ENCODE data around the gene FAM131C. TPM values are rescaled to one million over a fixed set of nuclear protein-coding genes. Genes with fewer than 3 reads are reported as not detected.

FAM131C gene
- total RNA-seq, 5 donors from 2014 or later (not counting 1 experiment from before 2014, with no cell fraction given), result 0.30 TPM; not detected in 4

GRCh38 chr1:16093611-16094010 lies 20.2 kb upstream of the FAM131C start:
- Histone ChIP-seq H3K27me3 (replicated peaks in 1 of 2; ENCODE audit: control insufficient read depth in 2 of 2, extremely low read depth in 1 of 2, insufficient read depth in 2 of 2, low read length in 1 of 2) (peaks cover 0 to 24% of the 10 kb centered on the region in 2 experiments), H3K36me3 (ENCODE audit: control insufficient read depth in 2 of 2, extremely low read depth in 1 of 2, insufficient read depth in 1 of 2, low read length in 1 of 2) (no peaks in the 10 kb centered on the region), H3K9me3 (no peaks in the 10 kb centered on the region), H3K4me1 (ENCODE audit: control insufficient read depth in 1 of 2, extremely low read depth in 1 of 2, insufficient read depth in 2 of 2, low read length in 2 of 2) (no peaks in the 10 kb centered on the region), H3K4me3 (ENCODE audit: control insufficient read depth in 1 of 2, extremely low read depth in 1 of 2, low read length in 1 of 2) (no peak overlapping the region), H3K27ac (ENCODE audit: low read length) (no peak overlapping the region)
- Mint-ChIP-seq H3K9me3 (no peaks in the 10 kb centered on the region), H3K4me1 (no peaks in the 10 kb centered on the region), H3K4me3 (no peak overlapping the region), H3K36me3 (no peaks in the 10 kb centered on the region), H3K27ac (no peak overlapping the region), H3K27me3 (peaks cover 0 to 6% of the 10 kb centered on the region in 2 donors)
- ATAC-seq (replicated peaks in 1 of 4) (no peak), DNase-seq (no peak)
- ChIA-PET CTCF (interaction anchor here in 1 of 2 donors (0.7 kb wide), 2 partner anchors 20 to 87 kb away, joined by 3 to 4 read pairs; partner anchors contain the start of gene FAM131C), POLR2A (no interaction called here)
- WGBS (ENCODE audit: insufficient coverage), result 85% methylated on average over 6 of the region's 9 CpGs

GRCh38 chr1:16092923-16093511 lies 19.6 kb upstream of the FAM131C start:
- Histone ChIP-seq H3K4me1 (ENCODE audit: control insufficient read depth in 1 of 2, extremely low read depth in 1 of 2, insufficient read depth in 2 of 2, low read length in 2 of 2) (no peaks in the 10 kb centered on the region), H3K36me3 (ENCODE audit: control insufficient read depth in 2 of 2, extremely low read depth in 1 of 2, insufficient read depth in 1 of 2, low read length in 1 of 2) (no peaks in the 10 kb centered on the region), H3K27ac (ENCODE audit: low read length) (no peak overlapping the region), H3K9me3 (no peaks in the 10 kb centered on the region), H3K27me3 (replicated peaks in 1 of 2; ENCODE audit: control insufficient read depth in 2 of 2, extremely low read depth in 1 of 2, insufficient read depth in 2 of 2, low read length in 1 of 2) (peaks cover 0 to 28% of the 10 kb centered on the region in 2 experiments), H3K4me3 (ENCODE audit: control insufficient read depth in 1 of 2, extremely low read depth in 1 of 2, low read length in 1 of 2) (no peak overlapping the region)
- Mint-ChIP-seq H3K4me1 (no peaks in the 10 kb centered on the region), H3K27ac (no peak overlapping the region), H3K4me3 (no peak overlapping the region), H3K9me3 (no peaks in the 10 kb centered on the region), H3K36me3 (no peaks in the 10 kb centered on the region), H3K27me3 (peaks cover 0 to 6% of the 10 kb centered on the region in 2 donors)
- ChIA-PET POLR2A (no interaction called here), CTCF (no interaction called here)
- ATAC-seq (replicated peaks in 1 of 4) (no peak), DNase-seq (no peak)
- WGBS (ENCODE audit: insufficient coverage), result 100% methylated on average over 3 of the region's 9 CpGs

- CTCF ChIA-PET, result no interaction called here
- ATAC-seq (replicated peaks in 1 of 4) (no peak), DNase-seq (no peak)
- H3K36me3 ChIP-seq (ENCODE audit: control insufficient read depth in 2 of 2, extremely low read depth in 1 of 2, insufficient read depth in 1 of 2, low read length in 1 of 2), result no peaks in the 10 kb centered on the region
- POLR2A ChIA-PET, result no interaction called here
- no peak overlapping the region for H3K4me3 ChIP-seq (ENCODE audit: control insufficient read depth in 1 of 2, extremely low read depth in 1 of 2, low read length in 1 of 2)
- H3K4me1 ChIP-seq (ENCODE audit: control insufficient read depth in 1 of 2, extremely low read depth in 1 of 2, insufficient read depth in 2 of 2, low read length in 2 of 2), result no peaks in the 10 kb centered on the region
- Mint-ChIP-seq H3K4me3 (no peak overlapping the region), H3K4me1 (no peaks in the 10 kb centered on the region), H3K27ac (no peak overlapping the region), H3K9me3 (no peaks in the 10 kb centered on the region), H3K27me3 (peaks cover 0 to 6% of the 10 kb centered on the region in 2 donors), H3K36me3 (no peaks in the 10 kb centered on the region)
- 86% methylated on average over 16 of the region's 18 CpGs for WGBS (ENCODE audit: insufficient coverage)
- peaks cover 0 to 32% of the 10 kb centered on the region in 2 experiments for H3K27me3 ChIP-seq (replicated peaks in 1 of 2; ENCODE audit: control insufficient read depth in 2 of 2, extremely low read depth in 1 of 2, insufficient read depth in 2 of 2, low read length in 1 of 2)
- H3K27ac ChIP-seq (ENCODE audit: low read length), result no peak overlapping the region
- H3K9me3 ChIP-seq, result no peaks in the 10 kb centered on the region
Observed at GRCh38 chr1:16092097-16092922, 18.9 kb upstream of the FAM131C start.

GRCh38 chr1:16091296-16091695 lies 17.8 kb upstream of the FAM131C start:
- no peaks in the 10 kb centered on the region for H3K9me3 Mint-ChIP-seq
- no peaks in the 10 kb centered on the region for H3K9me3 ChIP-seq
- H3K27me3 Mint-ChIP-seq, result peaks cover 0 to 3% of the 10 kb centered on the region in 2 donors
- H3K4me1 ChIP-seq (ENCODE audit: control insufficient read depth in 1 of 2, extremely low read depth in 1 of 2, insufficient read depth in 2 of 2, low read length in 2 of 2), result no peaks in the 10 kb centered on the region
- ChIA-PET CTCF (no interaction called here), POLR2A (no interaction called here)
- H3K36me3 ChIP-seq (ENCODE audit: control insufficient read depth in 2 of 2, extremely low read depth in 1 of 2, insufficient read depth in 1 of 2, low read length in 1 of 2), result no peaks in the 10 kb centered on the region
- WGBS (ENCODE audit: insufficient coverage), result 93% methylated on average over 3 of the region's 8 CpGs
- H3K27ac Mint-ChIP-seq, result no peak overlapping the region
- H3K27ac ChIP-seq (ENCODE audit: low read length), result no peak overlapping the region
- ATAC-seq (replicated peaks in 1 of 4), result no peak
- no peaks in the 10 kb centered on the region for H3K4me1 Mint-ChIP-seq
- no peaks in the 10 kb centered on the region for H3K36me3 Mint-ChIP-seq
- peaks cover 0 to 29% of the 10 kb centered on the region in 2 experiments for H3K27me3 ChIP-seq (replicated peaks in 1 of 2; ENCODE audit: control insufficient read depth in 2 of 2, extremely low read depth in 1 of 2, insufficient read depth in 2 of 2, low read length in 1 of 2)
- H3K4me3 ChIP-seq (ENCODE audit: control insufficient read depth in 1 of 2, extremely low read depth in 1 of 2, low read length in 1 of 2), result no peak overlapping the region
- DNase-seq, result no peak
- H3K4me3 Mint-ChIP-seq, result no peak overlapping the region

- ChIA-PET POLR2A (no interaction called here), CTCF (no interaction called here)
- H3K27me3 Mint-ChIP-seq, result no peaks in the 10 kb centered on the region
- no peak overlapping the region for H3K27ac Mint-ChIP-seq
- no peak overlapping the region for H3K27ac ChIP-seq (ENCODE audit: low read length)
- H3K27me3 ChIP-seq (replicated peaks in 1 of 2; ENCODE audit: control insufficient read depth in 2 of 2, extremely low read depth in 1 of 2, insufficient read depth in 2 of 2, low read length in 1 of 2), result peaks cover 0 to 21% of the 10 kb centered on the region in 2 experiments
- H3K4me1 ChIP-seq (ENCODE audit: control insufficient read depth in 1 of 2, extremely low read depth in 1 of 2, insufficient read depth in 2 of 2, low read length in 2 of 2), result no peaks in the 10 kb centered on the region
- DNase-seq (no peak), ATAC-seq (replicated peaks in 1 of 4) (no peak)
- 82% methylated on average over 2 of the region's 5 CpGs for WGBS (ENCODE audit: insufficient coverage)
- no peaks in the 10 kb centered on the region for H3K36me3 ChIP-seq (ENCODE audit: control insufficient read depth in 2 of 2, extremely low read depth in 1 of 2, insufficient read depth in 1 of 2, low read length in 1 of 2)
- H3K4me1 Mint-ChIP-seq, result no peaks in the 10 kb centered on the region
- H3K4me3 ChIP-seq (ENCODE audit: control insufficient read depth in 1 of 2, extremely low read depth in 1 of 2, low read length in 1 of 2), result no peak overlapping the region
- H3K9me3 ChIP-seq, result no peaks in the 10 kb centered on the region
- H3K36me3 Mint-ChIP-seq, result no peaks in the 10 kb centered on the region
- no peaks in the 10 kb centered on the region for H3K9me3 Mint-ChIP-seq
- no peak overlapping the region for H3K4me3 Mint-ChIP-seq
Observed at GRCh38 chr1:16090076-16090826, 16.8 kb upstream of the FAM131C start.

GRCh38 chr1:16088996-16089395 lies 15.5 kb upstream of the FAM131C start:
- Histone ChIP-seq H3K36me3 (ENCODE audit: control insufficient read depth in 2 of 2, extremely low read depth in 1 of 2, insufficient read depth in 1 of 2, low read length in 1 of 2) (no peaks in the 10 kb centered on the region), H3K9me3 (no peaks in the 10 kb centered on the region), H3K4me3 (ENCODE audit: control insufficient read depth in 1 of 2, extremely low read depth in 1 of 2, low read length in 1 of 2) (no peak overlapping the region), H3K4me1 (ENCODE audit: control insufficient read depth in 1 of 2, extremely low read depth in 1 of 2, insufficient read depth in 2 of 2, low read length in 2 of 2) (no peaks in the 10 kb centered on the region), H3K27me3 (replicated peaks in 1 of 2; ENCODE audit: control insufficient read depth in 2 of 2, extremely low read depth in 1 of 2, insufficient read depth in 2 of 2, low read length in 1 of 2) (peaks cover 0 to 20% of the 10 kb centered on the region in 2 experiments), H3K27ac (ENCODE audit: low read length) (no peak overlapping the region)
- 93% methylated on average over 6 of the region's 9 CpGs for WGBS (ENCODE audit: insufficient coverage)
- H3K4me3 Mint-ChIP-seq, result no peak overlapping the region
- ChIA-PET CTCF (no interaction called here), POLR2A (no interaction called here)
- H3K4me1 Mint-ChIP-seq, result no peaks in the 10 kb centered on the region
- DNase-seq, result no peak
- no peaks in the 10 kb centered on the region for H3K36me3 Mint-ChIP-seq
- ATAC-seq (replicated peaks in 1 of 4), result no peak
- H3K27ac Mint-ChIP-seq, result no peak overlapping the region
- no peaks in the 10 kb centered on the region for H3K27me3 Mint-ChIP-seq
- no peaks in the 10 kb centered on the region for H3K9me3 Mint-ChIP-seq

Data from T-cell (primary cell).